ENCODE measurements around the gene ZNF8.

The ZNF8 gene

DNA sequence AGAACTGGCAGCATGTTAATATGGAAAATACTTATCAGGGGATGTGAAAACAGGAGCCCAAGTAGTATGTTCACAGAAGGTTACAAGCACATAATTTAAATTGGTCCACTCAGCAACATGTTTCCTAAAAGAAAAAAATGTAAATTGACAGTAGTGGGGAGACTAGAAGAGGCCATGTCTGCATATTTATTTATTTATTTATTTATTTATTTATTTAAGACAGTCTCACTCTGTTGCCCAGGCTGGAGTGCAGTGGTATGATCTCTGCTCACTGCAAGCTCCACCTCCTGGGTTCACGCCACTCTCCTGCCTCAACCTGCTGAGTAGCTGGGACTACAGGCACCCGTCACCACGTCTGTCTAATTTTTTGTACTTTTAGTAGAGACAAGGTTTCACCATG is 13.7 kb upstream of the ZNF8 start:
- H3K9ac ChIP-seq (ENCODE audit: low read length), result no peak overlapping the region
- H3K79me2 ChIP-seq (ENCODE audit: insufficient read depth, low read length), result no peaks in the 10 kb centered on the region
- H3K4me1 ChIP-seq (ENCODE audit: insufficient read depth, low read length, severe bottlenecking), result no peaks in the 10 kb centered on the region
- peaks cover 12% of the 10 kb centered on the region for H3F3A ChIP-seq (ENCODE audit: insufficient read depth, low read length)
- no peak overlapping the region for H3K4me2 ChIP-seq (ENCODE audit: low read length)
- H2AFZ ChIP-seq (ENCODE audit: low read length), result no peak overlapping the region
- no peak overlapping the region for H3K27ac ChIP-seq (ENCODE audit: low read depth, low read length, poor library complexity, severe bottlenecking)
- H3K9me2 ChIP-seq (ENCODE audit: low read depth, low read length), result no peaks in the 10 kb centered on the region
- no peaks in the 10 kb centered on the region for H3K27me3 ChIP-seq (ENCODE audit: insufficient read depth, low read length)
- H3K9me3 ChIP-seq (ENCODE audit: low read length), result peaks cover 43% of the 10 kb centered on the region
- TF ChIP-seq CTCF (IDR thresholded peaks at IDR 0.05; ENCODE audit: low read length), result no peak
- peaks cover 46% of the 10 kb centered on the region for H3K36me3 ChIP-seq (ENCODE audit: insufficient read depth, low read length)
- H4K20me1 ChIP-seq (ENCODE audit: insufficient read depth, low read length), result no peaks in the 10 kb centered on the region
- no peak overlapping the region for H3K4me3 ChIP-seq (ENCODE audit: low read depth, low read length, poor library complexity, severe bottlenecking)

DNA sequence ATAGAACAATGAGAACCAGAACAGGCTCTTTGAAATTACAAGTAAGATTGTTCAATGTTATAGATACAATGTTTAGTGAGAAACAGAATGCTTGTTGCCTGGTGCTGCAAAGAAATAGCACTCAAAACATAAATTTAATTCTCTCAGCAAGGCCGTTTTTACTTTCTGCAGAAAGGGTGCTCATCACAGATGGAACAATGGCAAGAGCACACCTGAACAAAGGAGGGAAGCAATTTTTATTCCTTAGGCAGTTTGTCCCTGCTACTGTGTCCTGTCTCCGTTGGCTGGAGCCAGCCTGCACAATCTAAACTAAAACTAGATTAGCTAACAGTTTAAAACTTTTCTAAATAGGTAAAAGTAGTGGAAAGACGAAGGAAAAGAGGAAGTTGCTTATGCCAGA is 10.4 kb upstream of the ZNF8 start:
- Histone ChIP-seq H3K27ac (ENCODE audit: low read depth, low read length, poor library complexity, severe bottlenecking) (no peak overlapping the region), H3K9me2 (ENCODE audit: low read depth, low read length) (no peaks in the 10 kb centered on the region), H3F3A (ENCODE audit: insufficient read depth, low read length) (no peaks in the 10 kb centered on the region), H3K9ac (ENCODE audit: low read length) (no peak overlapping the region), H3K36me3 (ENCODE audit: insufficient read depth, low read length) (peaks cover 35% of the 10 kb centered on the region), H3K27me3 (ENCODE audit: insufficient read depth, low read length) (no peaks in the 10 kb centered on the region), H3K4me2 (ENCODE audit: low read length) (no peak overlapping the region), H3K79me2 (ENCODE audit: insufficient read depth, low read length) (no peaks in the 10 kb centered on the region), H2AFZ (ENCODE audit: low read length) (no peak overlapping the region), H4K20me1 (ENCODE audit: insufficient read depth, low read length) (no peaks in the 10 kb centered on the region), H3K9me3 (ENCODE audit: low read length) (peaks cover 16% of the 10 kb centered on the region), H3K4me3 (ENCODE audit: low read depth, low read length, poor library complexity, severe bottlenecking) (no peak overlapping the region), H3K4me1 (ENCODE audit: insufficient read depth, low read length, severe bottlenecking) (no peaks in the 10 kb centered on the region)
- TF ChIP-seq EZH2 (IDR thresholded peaks at IDR 0.05; ENCODE audit: borderline replicate concordance, low read length) (no peak), CTCF (IDR thresholded peaks at IDR 0.05; ENCODE audit: low read length) (no peak)

GRCh38 chr19:58274771-58275201 is 4.0 kb upstream of the ZNF8 start:
- Histone ChIP-seq H3K27ac (ENCODE audit: low read depth, low read length, poor library complexity, severe bottlenecking) (no peak overlapping the region), H3K4me1 (ENCODE audit: insufficient read depth, low read length, severe bottlenecking) (peaks cover 12% of the 10 kb centered on the region), H3K9me3 (ENCODE audit: low read length) (peaks cover 6% of the 10 kb centered on the region), H3F3A (ENCODE audit: insufficient read depth, low read length) (no peaks in the 10 kb centered on the region), H3K9ac (ENCODE audit: low read length) (no peak overlapping the region), H3K79me2 (ENCODE audit: insufficient read depth, low read length) (peaks cover 9% of the 10 kb centered on the region), H3K36me3 (ENCODE audit: insufficient read depth, low read length) (peaks cover 55% of the 10 kb centered on the region), H3K9me2 (ENCODE audit: low read depth, low read length) (no peaks in the 10 kb centered on the region), H3K4me3 (ENCODE audit: low read depth, low read length, poor library complexity, severe bottlenecking) (no peak overlapping the region), H3K4me2 (ENCODE audit: low read length) (no peak overlapping the region), H2AFZ (ENCODE audit: low read length) (no peak overlapping the region), H3K27me3 (ENCODE audit: insufficient read depth, low read length) (no peaks in the 10 kb centered on the region), H4K20me1 (ENCODE audit: insufficient read depth, low read length) (no peaks in the 10 kb centered on the region)
- no peak for TF ChIP-seq CTCF (IDR thresholded peaks at IDR 0.05; ENCODE audit: low read length)
- TF ChIP-seq EZH2 (IDR thresholded peaks at IDR 0.05; ENCODE audit: borderline replicate concordance, low read length), result no peak

Measured in OCI-LY1 (cell line).